GM18498 (cell line): ENCODE results near the gene TMEM170A.

Experiments
- ATAC-seq: cut with Tn5 transposase; IDR thresholded peaks from one replicate; pipeline ENCODE4 v1.9.1; 2021; ENCODE audit warnings: mild to moderate bottlenecking, moderate library complexity; ENCODE audit not compliant: unreplicated experiment

Gene TMEM170A

GRCh38 chr16:75406943-75407342 lies 57.5 kb downstream of the TMEM170A start:
- no peak for ATAC-seq

- no peak for ATAC-seq
These were observed 61.5 kb downstream of the TMEM170A start for GRCh38 chr16:75402821-75403475.

- ATAC-seq, result no peak
These were observed 62.2 kb downstream of the TMEM170A start for GRCh38 chr16:75402159-75402820.

- no peak for ATAC-seq
These were observed 62.8 kb downstream of the TMEM170A start for GRCh38 chr16:75401691-75402090.

GRCh38 chr16:75398333-75398732 lies 66.2 kb downstream of the TMEM170A start:
- ATAC-seq, result no peak

GRCh38 chr16:75394941-75395340 lies 69.5 kb downstream of the TMEM170A start:
- ATAC-seq, result no peak
